Neutrophil (primary cell): ENCODE data around the gene ZNF423.

Experiments used
- H3K27ac ChIP-seq: fragments of 200-600 bp; sonication (generic); 2 replicates; pipeline ENCODE4 v1.5.1; 2016; ENCODE audit warnings: mild to moderate bottlenecking, moderate library complexity
- H3K27me3 ChIP-seq: fragments of 200-600 bp; sonication (generic); 2 replicates; pipeline ENCODE4 v1.6.0; 2016; ENCODE audit warnings: mild to moderate bottlenecking
- H3K36me3 ChIP-seq: fragments of 200-600 bp; sonication (generic); 2 replicates; pipeline ENCODE4 v1.5.1; 2017
- H3K4me1 ChIP-seq, 2 experiments: fragments of 200-600 bp in 1 of 2; sonication (generic) in 1 of 2; 1 replicate in 1 of 2; 2 replicates in 1 of 2; pipeline versions ENCODE4 v1.5.1 to v1.6.1; 2013 to 2016; ENCODE audit warnings: low read depth in 1 of 2, low read length in 1 of 2, mild to moderate bottlenecking in 1 of 2, moderate library complexity in 1 of 2; ENCODE audit not compliant: control insufficient read depth in 1 of 2, insufficient read depth in 1 of 2
- H3K4me3 ChIP-seq, 2 experiments: fragments of 200-600 bp in 1 of 2; sonication (generic) in 1 of 2; 1 replicate in 1 of 2; 2 replicates in 1 of 2; pipeline ENCODE4 v1.5.1; 2013 to 2016; ENCODE audit warnings: low read depth in 1 of 2, low read length in 1 of 2, mild to moderate bottlenecking in 1 of 2, moderate library complexity in 1 of 2
- H3K9me3 ChIP-seq: fragments of 200-600 bp; sonication (generic); 2 replicates; pipeline ENCODE4 v1.5.1; 2016
- CTCF ChIP-seq: fragments of 200-600 bp; sonication (generic); IDR thresholded peaks from 2 replicates; pipeline ENCODE4 v1.5.1; 2016; ENCODE audit warnings: antibody characterized with exemption

The ZNF423 gene

GRCh38 chr16:49454426-49455180 lies 401.3 kb downstream of the ZNF423 start:
- no peaks in the 10 kb centered on the region for H3K4me1 ChIP-seq
- no peaks in the 10 kb centered on the region for H3K36me3 ChIP-seq
- H3K27me3 ChIP-seq: peaks cover 25% of the 10 kb centered on the region
- TF ChIP-seq CTCF: no peak
- H3K27ac ChIP-seq: no peak overlapping the region
- H3K9me3 ChIP-seq: no peaks in the 10 kb centered on the region
- H3K4me3 ChIP-seq: no peak overlapping the region

- TF ChIP-seq CTCF: no peak
- H3K4me3 ChIP-seq: no peak overlapping the region
- no peaks in the 10 kb centered on the region for H3K36me3 ChIP-seq
- no peak overlapping the region for H3K27ac ChIP-seq
- no peaks in the 10 kb centered on the region for H3K4me1 ChIP-seq
- H3K9me3 ChIP-seq: no peaks in the 10 kb centered on the region
- peaks cover 25% of the 10 kb centered on the region for H3K27me3 ChIP-seq
Measured at GRCh38 chr16:49453983-49454382, 401.9 kb downstream of the ZNF423 start.

GRCh38 chr16:49453021-49453420 lies 402.9 kb downstream of the ZNF423 start:
- no peak overlapping the region for H3K27ac ChIP-seq
- TF ChIP-seq CTCF: no peak

GRCh38 chr16:49452578-49452977 lies 403.3 kb downstream of the ZNF423 start:
- Histone ChIP-seq H3K36me3 (no peaks in the 10 kb centered on the region), H3K9me3 (no peaks in the 10 kb centered on the region), H3K4me1 (no peaks in the 10 kb centered on the region), H3K27ac (no peak overlapping the region), H3K4me3 (no peak overlapping the region), H3K27me3 (peaks cover 25% of the 10 kb centered on the region)
- TF ChIP-seq CTCF: no peak

More at GRCh38 chr16:49453021-49453420, 402.9 kb downstream of the ZNF423 start:
- H3K4me3 ChIP-seq: no peak overlapping the region
- peaks cover 25% of the 10 kb centered on the region for H3K27me3 ChIP-seq
- no peaks in the 10 kb centered on the region for H3K36me3 ChIP-seq
- no peaks in the 10 kb centered on the region for H3K9me3 ChIP-seq
- no peaks in the 10 kb centered on the region for H3K4me1 ChIP-seq

DNA sequence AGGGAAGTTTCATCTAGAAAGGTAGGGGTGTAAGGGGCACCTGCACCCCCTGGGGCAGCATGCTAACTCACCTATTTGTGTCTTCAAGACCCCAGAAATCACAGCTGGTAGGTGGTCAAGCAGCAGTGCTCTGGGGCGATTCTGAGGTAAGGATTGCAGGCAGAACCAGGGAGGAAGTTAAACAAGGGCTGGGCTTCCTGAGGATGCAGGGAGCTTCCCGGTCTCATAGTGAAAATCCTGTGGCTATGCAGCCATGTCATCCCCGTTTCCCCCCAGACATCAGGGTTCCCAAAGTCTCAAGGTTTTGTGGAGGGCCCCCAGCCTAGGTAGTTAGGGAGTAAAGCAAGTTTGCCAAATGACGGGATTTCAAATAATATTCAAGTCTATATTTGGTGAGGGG lies 403.8 kb downstream of the ZNF423 start:
- H3K4me1 ChIP-seq: no peaks in the 10 kb centered on the region
- no peak overlapping the region for H3K4me3 ChIP-seq
- H3K27me3 ChIP-seq: peaks cover 25% of the 10 kb centered on the region
- H3K27ac ChIP-seq: no peak overlapping the region
- no peaks in the 10 kb centered on the region for H3K9me3 ChIP-seq
- no peaks in the 10 kb centered on the region for H3K36me3 ChIP-seq
- TF ChIP-seq CTCF: no peak
